ENCODE results near the gene PLCL2. TPM values are rescaled to one million over a fixed set of nuclear protein-coding genes. Genes with fewer than 3 reads are reported as not detected.
A peak's percentile ranks its signal among the peaks of the same experiment; 100 is the strongest.

Gene PLCL2
- total and polyA plus RNA-seq, 7 donors = 4.2 to 32.7 (median 21.9) TPM

GRCh38 chr3:17014709-17015108 lies 130.0 kb downstream of the PLCL2 start:
- Histone ChIP-seq H3K36me3 (ENCODE audit: insufficient read depth in 1 of 2, low read depth in 1 of 2) (peaks cover 2 to 20% of the 10 kb centered on the region in 2 donors), H3K4me3 (no peak overlapping the region), H3K27ac (no peak overlapping the region), H3K4me1 (peaks cover 27% of the 10 kb centered on the region), H3K9me3 (no peaks in the 10 kb centered on the region), H3K27me3 (ENCODE audit: insufficient read depth in 3 of 3, low read length in 2 of 3) (no peaks in the 10 kb centered on the region)
- TF ChIP-seq CTCF (IDR thresholded peaks at IDR 0.05) = no peak
- 93 to 94% (median 93%) methylated on average over 8 of the region's 8 CpGs for WGBS, 3 donors
- intact Hi-C loops (cut with DNase I) = no loop called here
- DNase-seq = no peak
- no peak for ATAC-seq

GRCh38 chr3:17021614-17022013 lies 136.9 kb downstream of the PLCL2 start:
- no peaks in the 10 kb centered on the region for H3K9me3 ChIP-seq
- peaks cover 0 to 2% of the 10 kb centered on the region in 2 donors for H3K36me3 ChIP-seq (ENCODE audit: insufficient read depth in 1 of 2, low read depth in 1 of 2)
- intact Hi-C loops (cut with DNase I) = no loop called here
- no peak overlapping the region for H3K4me3 ChIP-seq
- TF ChIP-seq CTCF (IDR thresholded peaks at IDR 0.05) = no peak
- 52 to 88% (median 54%) methylated on average over 1 of the region's 1 CpG for WGBS, 3 donors
- no peaks in the 10 kb centered on the region for H3K27me3 ChIP-seq (ENCODE audit: insufficient read depth in 3 of 3, low read length in 2 of 3)
- no peak for DNase-seq
- peaks cover 8% of the 10 kb centered on the region for H3K4me1 ChIP-seq
- no peak overlapping the region for H3K27ac ChIP-seq
- ATAC-seq = peak in 3 of 4 donors; percentile 79 to 84 (median 79)

GRCh38 chr3:17023006-17023664 lies 138.4 kb downstream of the PLCL2 start:
- DNase-seq (no peak), ATAC-seq (no peak)
- WGBS, 3 donors = 67 to 76% (median 70%) methylated on average over 6 of the region's 6 CpGs
- Histone ChIP-seq H3K36me3 (ENCODE audit: insufficient read depth in 1 of 2, low read depth in 1 of 2) (no peaks in the 10 kb centered on the region), H3K27me3 (ENCODE audit: insufficient read depth in 3 of 3, low read length in 2 of 3) (no peaks in the 10 kb centered on the region), H3K4me1 (peaks cover 11% of the 10 kb centered on the region), H3K27ac (no peak overlapping the region), H3K9me3 (no peaks in the 10 kb centered on the region), H3K4me3 (no peak overlapping the region)
- TF ChIP-seq CTCF (IDR thresholded peaks at IDR 0.05) = no peak
- intact Hi-C loops (cut with DNase I) = no loop called here

GRCh38 chr3:17025594-17026139 lies 140.9 kb downstream of the PLCL2 start:
- Histone ChIP-seq H3K4me3 (no peak overlapping the region), H3K4me1 (peaks cover 11% of the 10 kb centered on the region), H3K36me3 (ENCODE audit: insufficient read depth in 1 of 2, low read depth in 1 of 2) (no peaks in the 10 kb centered on the region), H3K27ac (peak overlapping the region; percentile 38), H3K9me3 (no peaks in the 10 kb centered on the region), H3K27me3 (ENCODE audit: insufficient read depth in 3 of 3, low read length in 2 of 3) (no peaks in the 10 kb centered on the region)
- 68 to 88% (median 78%) methylated on average over 5 of the region's 5 CpGs for WGBS, 3 donors
- no peak for DNase-seq
- intact Hi-C loops (cut with DNase I) = loop anchor here in 1 of 2 donors (2.0 kb wide), 1 partner anchor 129 kb away; no protein-coding TSS in a partner anchor
- ATAC-seq = peak in 3 of 4 donors; percentile 58 to 67 (median 66)
- no peak for TF ChIP-seq CTCF (IDR thresholded peaks at IDR 0.05)
